ENCODE data around the gene HIBADH.

- TF ChIP-seq CTCF (IDR thresholded peaks at IDR 0.05 in 8 of 11, conservative IDR thresholded peaks at IDR 0.05 in 3 of 11) (no peak), POLR2AphosphoS5 (IDR thresholded peaks at IDR 0.05) (no peak)
Measured at GRCh38 chr7:27709137-27710075, 46.7 kb upstream of the HIBADH start.
